Muscle of back (tissue), 10 donors: ENCODE data around the gene EEA1. TPM values are rescaled to one million over a fixed set of nuclear protein-coding genes. Genes with fewer than 3 reads are reported as not detected.

Experiments used
- polyA plus RNA-seq, 10 donors: library from polyadenylated mRNA; unstranded; fragments of 120-200 nt; gene quantifications; one replicate each; pipeline ENCODE4 v1.2.1, GENCODE V29; 2013; ENCODE audit not compliant: insufficient read length in 10 of 10

The EEA1 gene
- polyA plus RNA-seq, 10 donors, result 18.7 to 37.5 (median 21.9) TPM

Other genes starting within 250 kb of the EEA1 start
- 1 to 10 TPM in 2 of 10 donors, under 1 TPM in 8; 0.21 to 3.3 (median 0.39) TPM for gene PLEKHG7, start 226.3 kb downstream of the EEA1 start, polyA plus RNA-seq